ENCODE data around the gene TOLLIP. TPM values are rescaled to one million over a fixed set of nuclear protein-coding genes. Genes with fewer than 3 reads are reported as not detected.

The TOLLIP gene
- total RNA-seq, 1 donor from 2014 or later: 67.5 TPM

- Mint-ChIP-seq H3K9me3 (ENCODE audit: unreplicated experiment) (peaks cover 1% of the 10 kb centered on the region), H3K27ac (ENCODE audit: unreplicated experiment) (no peak overlapping the region), H3K4me1 (ENCODE audit: low read depth, unreplicated experiment) (peaks cover 1% of the 10 kb centered on the region), H3K27me3 (ENCODE audit: unreplicated experiment) (peaks cover 2% of the 10 kb centered on the region), H3K4me3 (ENCODE audit: unreplicated experiment) (no peak overlapping the region), H3K36me3 (ENCODE audit: unreplicated experiment) (no peaks in the 10 kb centered on the region)
- peak; percentile 22 for DNase-seq
- no peak for TF ChIP-seq CTCF (IDR thresholded peaks at IDR 0.05; ENCODE audit: partially characterized antibody, unreplicated experiment)
Observed at GRCh38 chr11:1225386-1226225, 83.8 kb downstream of the TOLLIP start.

- Mint-ChIP-seq H3K4me3 (ENCODE audit: unreplicated experiment) (no peak overlapping the region), H3K27me3 (ENCODE audit: unreplicated experiment) (peaks cover 2% of the 10 kb centered on the region), H3K27ac (ENCODE audit: unreplicated experiment) (no peak overlapping the region), H3K9me3 (ENCODE audit: unreplicated experiment) (peaks cover 1% of the 10 kb centered on the region), H3K36me3 (ENCODE audit: unreplicated experiment) (no peaks in the 10 kb centered on the region), H3K4me1 (ENCODE audit: low read depth, unreplicated experiment) (peaks cover 1% of the 10 kb centered on the region)
- DNase-seq: peak; percentile 21
- no peak for TF ChIP-seq CTCF (IDR thresholded peaks at IDR 0.05; ENCODE audit: partially characterized antibody, unreplicated experiment)
Observed at GRCh38 chr11:1224491-1225385, 84.7 kb downstream of the TOLLIP start.

Small RNAs within 50 kb of the gene (microRNA-seq; reads per million reads assigned to microRNA genes)
- not detected for gene MIR6744 (ENCODE audit: unreplicated experiment)

Other genes starting within 250 kb of the TOLLIP start
- not detected for gene MUC2, start 234.8 kb downstream of the TOLLIP start, total RNA-seq (ENCODE audit: unreplicated experiment)
- not detected for gene MUC5AC, start 151.7 kb downstream of the TOLLIP start, total RNA-seq (ENCODE audit: unreplicated experiment)
- not detected for gene MUC5B, start 86.6 kb downstream of the TOLLIP start, total RNA-seq (ENCODE audit: unreplicated experiment)
- gene BRSK2, start 80.3 kb upstream of the TOLLIP start, total RNA-seq (ENCODE audit: unreplicated experiment): 207 TPM
- gene MOB2, start 177.1 kb upstream of the TOLLIP start, total RNA-seq (ENCODE audit: unreplicated experiment): 29.0 TPM